HG03469 (cell line): ENCODE results near the gene NFATC2IP.
"Not testable (repeated sequence)": the region's sequence is repeated elsewhere in the genome, so short reads cannot be mapped to it uniquely, and the experiment has no call there.

Source experiments
- ATAC-seq: cut with Tn5 transposase; IDR thresholded peaks from one replicate; pipeline ENCODE4 v1.9.1; 2021; ENCODE audit warnings: mild to moderate bottlenecking, moderate library complexity, moderate number of reproducible peaks; ENCODE audit not compliant: unreplicated experiment

NFATC2IP gene

DNA sequence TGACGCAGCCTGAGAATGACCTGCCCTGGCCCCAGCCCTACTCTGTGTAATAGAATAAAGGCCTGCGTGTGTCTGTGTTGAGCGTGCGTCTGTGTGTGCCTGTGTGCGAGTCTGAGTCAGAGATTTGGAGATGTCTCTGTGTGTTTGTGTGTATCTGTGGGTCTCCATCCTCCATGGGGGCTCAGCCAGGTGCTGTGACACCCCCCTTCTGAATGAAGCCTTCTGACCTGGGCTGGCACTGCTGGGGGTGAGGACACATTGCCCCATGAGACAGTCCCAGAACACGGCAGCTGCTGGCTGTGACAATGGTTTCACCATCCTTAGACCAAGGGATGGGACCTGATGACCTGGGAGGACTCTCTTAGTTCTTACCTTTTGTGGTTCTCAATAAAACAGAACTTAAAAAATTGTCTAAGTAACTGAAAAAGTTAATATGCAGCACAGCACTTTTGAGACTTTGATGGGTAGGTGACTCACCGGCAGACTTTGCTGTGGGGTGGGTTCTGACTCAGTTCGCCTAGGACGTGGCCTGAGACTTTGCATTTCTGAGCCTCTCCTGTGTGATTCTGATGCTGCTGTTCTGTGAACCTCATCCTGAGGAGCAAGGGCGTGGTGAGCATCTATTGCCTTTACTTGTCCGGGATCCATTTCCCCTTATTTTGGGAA is 39.8 kb downstream of the NFATC2IP start:
- ATAC-seq = no peak

DNA sequence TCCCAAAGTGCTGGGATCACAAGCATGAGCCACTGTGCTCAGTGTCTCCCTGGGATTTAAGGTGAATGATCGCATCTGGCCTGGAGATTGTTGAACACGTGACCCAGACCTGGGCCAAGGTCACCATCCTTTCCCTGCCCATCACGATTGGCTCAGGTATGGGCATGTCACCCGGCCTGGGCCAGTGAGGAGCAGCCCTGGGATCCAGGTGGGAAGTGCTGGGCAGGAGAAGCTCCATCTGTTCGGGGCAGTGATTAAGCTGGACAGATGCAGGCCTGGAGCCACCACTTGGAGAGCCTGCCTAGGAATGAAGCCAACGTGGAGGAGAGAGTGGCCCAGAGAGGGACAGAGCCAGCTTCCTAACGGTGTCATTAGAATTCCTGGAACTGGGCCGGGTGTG is 41.0 kb downstream of the NFATC2IP start:
- no peak for ATAC-seq

DNA sequence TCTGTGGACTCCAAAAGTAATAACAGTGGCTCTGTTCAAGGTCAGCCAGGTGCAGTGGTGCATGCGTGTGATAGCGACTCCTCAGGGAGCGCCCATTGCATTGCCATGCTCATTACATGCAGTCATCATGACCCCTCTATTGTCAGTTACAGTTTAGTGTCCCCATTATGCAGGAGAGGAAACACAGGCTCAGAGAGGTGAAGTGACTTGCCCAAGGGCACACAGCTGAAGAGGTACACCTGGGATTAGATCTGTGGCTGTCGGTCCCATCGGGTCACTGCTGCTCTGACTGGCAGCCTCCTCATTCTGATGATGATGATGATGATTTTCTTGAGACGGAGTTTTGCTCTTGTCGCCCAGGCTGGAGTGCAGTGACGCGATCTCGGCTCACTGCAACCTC is 41.8 kb downstream of the NFATC2IP start:
- ATAC-seq = no peak

DNA sequence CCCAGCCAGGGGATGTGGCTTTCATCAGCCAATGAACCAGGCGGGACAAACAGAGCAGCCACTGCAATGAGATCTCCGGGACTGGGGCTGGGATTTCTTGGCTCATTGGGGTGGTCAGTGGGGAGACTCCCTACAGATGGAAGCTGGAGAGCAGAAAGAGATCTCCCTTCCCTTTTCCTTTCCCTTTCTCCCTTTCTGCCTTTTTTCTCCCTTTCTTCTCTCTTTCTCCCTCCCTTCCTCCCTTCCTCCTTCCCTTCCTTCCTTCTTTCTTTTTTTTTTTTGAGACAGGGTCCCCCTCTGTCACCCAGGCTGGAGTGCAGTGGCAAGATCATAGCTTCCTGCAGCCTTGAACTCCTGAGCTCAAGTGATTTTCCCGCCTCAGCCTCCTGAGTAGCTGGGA is 48.1 kb downstream of the NFATC2IP start:
- ATAC-seq = no peak

DNA sequence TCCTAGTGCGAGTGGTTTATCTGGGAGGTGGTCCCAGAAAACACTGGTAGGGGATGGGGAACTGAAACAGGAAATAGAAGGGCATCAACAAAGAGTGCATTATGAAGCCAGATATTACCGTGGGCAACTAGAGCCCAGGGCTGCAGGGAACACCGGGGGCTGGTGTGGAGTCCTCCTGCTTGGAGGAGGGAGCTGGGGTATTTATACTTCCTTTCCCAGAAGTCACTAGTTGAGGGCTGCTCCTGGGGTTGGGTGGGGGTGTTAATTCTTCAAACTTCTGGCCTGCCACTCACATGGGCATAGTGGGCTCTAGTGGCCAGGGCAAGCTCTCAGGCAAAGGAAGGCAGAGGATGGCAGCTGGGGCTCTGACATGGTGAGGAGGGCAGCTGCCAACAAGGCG is 48.8 kb downstream of the NFATC2IP start:
- no peak for ATAC-seq

DNA sequence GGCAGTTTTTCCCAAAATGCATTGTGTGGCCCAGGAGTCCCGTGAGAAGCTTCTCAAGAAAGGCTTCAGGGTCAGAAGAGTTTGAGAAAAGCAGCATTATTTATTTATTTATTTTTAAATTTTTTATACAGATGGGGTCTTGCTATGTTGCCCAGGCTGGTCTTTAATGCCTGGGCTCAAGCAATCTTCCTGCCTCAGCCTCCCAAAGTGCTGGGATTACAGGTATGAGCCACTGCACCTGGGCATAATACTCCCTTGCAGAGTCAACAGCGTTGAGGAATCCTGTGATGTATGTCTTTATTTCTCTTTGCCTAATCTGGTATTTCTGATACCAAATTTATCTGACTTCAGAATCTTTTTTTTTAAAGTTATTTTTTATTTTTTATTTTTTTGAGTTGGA is 49.3 kb downstream of the NFATC2IP start:
- ATAC-seq = no peak

DNA sequence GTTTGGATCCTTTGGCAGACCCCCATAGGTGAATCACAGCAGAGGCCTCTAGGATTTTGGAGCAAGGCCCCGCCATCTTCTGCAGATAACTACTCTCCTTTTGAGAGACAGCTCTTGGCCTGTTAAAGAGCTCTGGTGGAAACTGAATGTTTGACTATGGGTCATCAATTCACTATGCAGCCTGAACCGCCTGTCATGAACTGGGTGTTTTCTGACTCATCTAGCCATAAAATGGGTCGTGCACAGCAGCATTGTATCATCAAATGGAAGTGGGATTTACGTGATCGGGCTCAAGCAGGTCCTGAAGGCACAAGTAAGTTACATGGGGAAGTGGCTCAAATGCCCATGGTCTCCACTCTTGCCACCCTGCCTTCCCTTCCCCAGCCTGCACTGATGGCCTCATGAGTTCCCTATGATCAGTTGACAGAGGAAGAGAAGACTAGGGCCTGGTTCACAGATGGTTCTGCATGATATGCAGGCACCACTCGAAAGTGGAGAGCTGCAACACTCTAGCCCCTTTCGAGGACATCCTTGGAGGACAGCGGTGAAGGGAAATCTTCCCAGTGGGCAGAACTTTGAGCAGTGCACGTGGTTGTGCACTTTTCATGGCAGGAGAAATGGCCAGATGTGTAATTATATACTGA is 53.9 kb downstream of the NFATC2IP start:
- ATAC-seq = not testable (repeated sequence)

DNA sequence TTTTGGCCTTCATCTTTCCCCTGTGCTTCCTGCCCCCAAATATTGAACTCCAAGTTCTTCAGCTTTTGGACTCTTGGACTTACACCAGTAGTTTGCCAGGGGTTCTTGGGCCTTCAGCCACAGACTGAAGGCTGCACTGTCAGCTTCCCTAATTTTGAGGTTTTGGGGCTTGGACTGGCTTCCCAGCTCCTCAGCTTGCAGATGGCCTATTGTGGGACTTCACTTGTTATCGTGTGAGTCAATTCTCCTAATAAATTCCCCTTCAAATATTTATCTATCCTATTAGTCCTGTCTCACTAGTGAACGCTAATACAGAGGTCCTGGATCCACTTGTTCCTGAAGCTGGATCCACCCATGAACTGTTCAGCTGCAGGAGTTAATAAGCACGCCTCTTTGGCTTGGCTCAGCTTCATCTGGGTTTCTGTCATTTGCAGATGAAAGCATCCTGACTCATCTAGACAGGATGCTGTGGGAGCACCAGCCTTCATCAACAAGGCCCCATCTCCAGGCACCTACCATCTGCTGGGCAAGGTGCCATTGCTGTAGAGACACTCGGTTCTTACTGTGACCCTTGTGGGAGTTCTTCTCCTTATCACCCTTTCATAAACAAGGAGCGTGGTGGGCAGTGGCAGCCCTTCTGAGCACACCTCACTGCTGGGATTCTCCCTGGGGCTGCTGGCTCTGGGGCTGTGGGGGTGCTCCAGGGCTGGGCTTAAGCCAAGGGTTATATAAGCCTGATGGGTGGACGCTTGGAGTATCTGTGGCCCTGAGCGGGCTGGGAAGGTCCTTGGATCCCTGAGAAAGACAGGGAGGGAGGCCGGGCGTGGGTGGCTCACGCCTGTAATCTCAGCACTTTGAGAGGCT is 57.2 kb downstream of the NFATC2IP start:
- no peak for ATAC-seq

DNA sequence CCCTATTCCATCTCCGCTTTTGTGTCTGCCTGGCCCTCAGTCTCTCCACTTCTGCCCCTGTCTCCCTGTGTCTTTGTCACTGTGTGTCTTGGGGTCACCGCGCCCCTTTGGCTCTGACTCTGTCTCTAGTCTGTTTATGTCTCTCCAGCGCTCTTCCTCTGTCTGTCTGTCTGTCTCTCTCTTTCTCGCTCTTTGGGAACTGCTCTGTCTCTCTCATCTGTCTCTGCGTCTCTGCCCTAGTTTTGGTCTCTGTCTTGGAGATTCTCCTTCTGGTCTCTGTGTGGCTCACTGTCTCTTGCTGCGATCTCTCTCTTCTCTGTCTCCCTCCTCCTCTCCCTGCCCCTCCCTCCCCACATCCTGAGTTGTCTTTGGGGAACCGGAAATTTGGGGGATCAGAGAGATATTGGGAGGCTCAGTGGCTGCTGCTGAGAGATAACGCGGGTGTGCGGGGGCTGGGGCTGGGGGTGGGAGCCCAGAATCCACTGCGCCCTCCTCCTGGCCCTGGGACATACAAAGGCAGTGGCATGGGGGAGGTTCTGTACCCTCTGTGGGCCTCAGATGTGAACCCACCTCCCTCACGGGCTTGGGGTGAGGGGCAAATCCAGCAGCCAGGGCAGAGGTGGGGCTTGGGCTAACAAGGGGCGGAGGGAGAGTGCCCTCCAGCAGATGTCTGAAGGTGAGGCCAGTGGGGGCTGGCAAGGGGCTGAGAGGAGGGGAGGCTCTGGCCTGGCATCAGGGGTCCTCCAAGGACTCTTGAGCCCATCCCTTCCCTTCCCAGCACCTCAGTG is 58.5 kb downstream of the NFATC2IP start:
- ATAC-seq = no peak

DNA sequence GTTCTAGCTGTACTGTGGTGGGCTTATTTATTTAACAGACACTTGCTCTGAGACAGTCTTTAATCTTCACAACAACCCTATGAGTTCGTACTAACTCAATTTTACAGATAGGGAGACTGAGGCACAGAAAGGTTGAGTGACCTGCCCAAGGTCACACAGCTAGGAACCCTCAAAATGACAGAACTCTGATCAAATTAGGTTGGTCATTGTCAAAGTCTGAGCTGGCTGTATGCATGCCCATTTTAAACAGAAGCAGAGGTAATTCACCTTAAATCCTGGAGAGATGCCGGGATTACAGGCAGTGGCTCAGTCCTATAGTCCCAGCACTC is 59.1 kb downstream of the NFATC2IP start:
- ATAC-seq = no peak

DNA sequence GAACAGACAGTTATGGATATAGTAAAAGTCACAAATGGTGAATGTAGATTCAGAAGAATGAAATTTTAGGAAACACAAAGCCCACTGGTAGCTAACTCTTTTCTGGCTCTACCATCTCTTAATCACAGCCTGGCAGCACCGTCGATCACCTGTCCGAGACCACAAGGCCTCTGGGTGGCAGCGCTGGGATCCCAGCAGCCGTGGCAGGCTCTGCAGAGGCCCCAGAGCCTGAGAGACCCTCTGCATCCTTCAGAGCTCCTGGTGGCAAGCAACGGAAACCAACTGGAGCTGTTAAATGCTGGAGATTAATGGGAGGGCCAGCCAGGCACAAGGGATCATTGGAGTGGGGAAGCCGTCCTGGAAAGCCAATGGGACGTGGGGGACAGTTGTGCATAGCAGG is 60.4 kb downstream of the NFATC2IP start:
- ATAC-seq = no peak

DNA sequence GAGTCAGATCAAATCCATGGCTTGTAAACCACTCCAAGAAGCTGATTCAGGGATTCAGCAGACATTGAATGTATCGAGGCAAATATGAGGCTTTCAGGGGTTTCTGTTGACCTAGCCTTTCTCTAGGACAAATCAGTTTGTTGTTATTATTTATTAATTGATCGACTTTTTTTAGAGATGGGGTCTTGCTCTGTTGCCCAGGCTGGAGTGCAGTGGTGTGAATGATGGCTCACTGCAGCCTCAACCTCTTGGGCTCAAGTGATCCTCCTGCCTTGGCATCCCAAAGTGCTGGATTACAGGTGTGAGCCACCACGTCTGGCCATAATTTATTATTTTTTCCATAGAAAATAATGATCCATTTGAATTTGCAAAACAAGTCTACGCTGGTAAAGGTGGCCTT is 61.1 kb downstream of the NFATC2IP start:
- no peak for ATAC-seq

DNA sequence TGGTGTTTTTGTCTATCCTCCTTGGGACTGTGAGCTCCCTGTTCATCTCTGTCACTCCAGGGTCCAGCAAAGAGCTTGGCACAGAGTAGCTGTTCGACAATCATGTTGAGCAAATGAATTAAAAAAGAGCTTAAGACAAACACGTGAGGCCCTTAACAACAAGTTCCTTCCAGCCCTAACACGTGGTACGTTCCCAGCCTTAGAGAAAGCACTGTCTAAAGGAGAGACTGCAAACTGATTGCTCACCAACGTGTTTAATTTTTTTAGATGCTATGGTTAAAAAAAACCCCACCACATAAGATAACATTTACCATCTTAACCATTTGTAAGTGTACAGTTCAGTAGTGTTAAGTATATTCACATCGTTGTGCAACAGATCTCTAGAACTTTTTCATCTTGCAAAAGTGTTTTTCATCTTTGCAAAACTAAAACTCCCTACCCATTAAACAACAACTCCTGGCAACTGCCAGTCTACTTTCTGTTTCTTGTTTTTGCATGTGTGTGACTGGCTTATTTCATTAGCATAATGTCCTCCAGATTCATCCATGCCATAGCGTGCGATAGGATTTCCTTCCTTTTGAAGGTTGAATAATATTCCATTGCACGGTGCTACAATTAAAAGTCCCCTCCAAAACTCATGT is 62.3 kb downstream of the NFATC2IP start:
- no peak for ATAC-seq

DNA sequence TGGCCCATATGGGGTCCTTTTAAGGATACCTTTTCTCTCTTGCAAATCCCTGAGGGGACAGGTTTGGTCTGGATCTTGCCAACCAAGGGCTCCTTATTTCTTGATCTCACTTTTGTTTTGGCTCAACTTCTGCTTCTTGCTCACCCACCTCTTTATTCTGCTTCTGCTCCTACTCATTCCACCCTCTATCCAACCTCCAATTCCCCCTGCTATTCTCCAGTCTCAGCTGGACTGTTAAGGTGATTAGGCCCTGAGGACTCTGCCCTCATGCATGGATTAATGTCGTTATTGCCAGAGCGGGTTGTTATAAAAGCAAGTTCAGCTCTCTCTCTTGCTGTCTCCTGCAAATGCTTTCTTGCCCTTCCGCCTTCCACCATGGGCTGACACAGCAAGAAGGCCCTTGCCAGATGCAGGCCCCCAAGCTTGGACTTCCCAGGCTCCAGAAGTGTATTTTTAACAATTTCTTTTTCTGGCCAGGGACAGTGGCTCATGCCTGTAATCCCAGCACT is 63.9 kb downstream of the NFATC2IP start:
- ATAC-seq = no peak
